ENCODE results near the gene NHERF1. TPM values are rescaled to one million over a fixed set of nuclear protein-coding genes. Genes with fewer than 3 reads are reported as not detected.

NHERF1 gene
- total and polyA plus RNA-seq, 9 of the 15 experiments (the other 6 are each of a cell fraction or from before 2014, with no cell fraction given) = 11.4 to 79.9 (median 36.9) TPM

DNA sequence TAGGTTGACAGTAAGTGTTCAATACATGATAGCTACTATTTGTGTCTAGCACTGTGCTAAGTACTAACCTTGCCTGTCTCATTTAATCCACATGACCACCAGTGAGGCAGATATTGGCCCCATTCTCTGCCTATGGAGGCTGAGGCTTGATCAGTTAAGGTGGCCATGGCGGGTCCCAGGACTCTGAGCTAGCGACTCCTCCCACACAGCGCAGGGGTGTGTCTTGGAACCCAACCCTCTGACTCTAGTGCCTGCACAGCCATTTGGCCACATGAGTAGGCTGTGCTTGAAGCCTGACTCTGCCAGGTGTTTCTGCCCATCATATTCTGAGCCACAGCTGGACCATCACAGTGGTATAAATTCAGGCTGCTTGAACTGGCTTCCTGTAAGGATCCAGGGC is 6.4 kb downstream of the NHERF1 start:
- H3K27me3 ChIP-seq (ENCODE audit: control insufficient read depth in 2 of 2, insufficient read depth in 2 of 2, low read length in 2 of 2) = no peaks in the 10 kb centered on the region
- no peak overlapping the region for H3K4me3 ChIP-seq
- in situ Hi-C loops (cut with MboI) (no loop called here), intact Hi-C loops (cut with micrococcal nuclease) (no loop called here)
- no TSS peak for BruUV-seq (replicated peaks)
- FAIRE-seq (peak; percentile 98), DNase-seq (ENCODE audit: extremely low read depth in 1 of 4, low spot score in 3 of 4) (peak; percentile 65 to 86 (median 74)), ATAC-seq (peak; percentile 97)
- H3K36me3 ChIP-seq (ENCODE audit: control insufficient read depth, insufficient read depth, low read length) = peaks cover 15% of the 10 kb centered on the region; the same call in 2 of the 3 replicates
- H3K4me2 ChIP-seq (ENCODE audit: insufficient read depth, low read length) = peak overlapping the region; percentile 6; the same call in 1 of the 2 replicates
- no peak overlapping the region for H3K27ac ChIP-seq (ENCODE audit: extremely low read depth, low read depth, low read length)
- ChIA-PET POLR2A (interaction anchor here (0.7 to 1.8 kb wide), 7 partner anchors 8 to 97 kb away, joined by 3 to 9 read pairs (median 3); partner anchors contain the start of gene NAT9), CTCF (ENCODE audit: low intra/inter-chr PET ratio) (no interaction called here)
- peaks cover 36 to 61% of the 10 kb centered on the region in 2 experiments for H3K4me1 ChIP-seq (replicated peaks in 1 of 2; ENCODE audit: control insufficient read depth in 2 of 2, insufficient read depth in 2 of 2, low read length in 2 of 2)
- peak overlapping the region in 1 of 2 experiments; percentile 48; a peak in 1 of 4 replicates for H3K9ac ChIP-seq (ENCODE audit: insufficient read depth in 1 of 2, low read depth in 2 of 2, low read length in 2 of 2)
- WGBS (ENCODE audit: insufficient coverage, low coverage, missing lambda C conversion rate) = 2% methylated on average over 3 of the region's 3 CpGs
- peaks cover 80% of the 10 kb centered on the region for H3K79me2 ChIP-seq (ENCODE audit: control insufficient read depth, insufficient read depth, low read length)
- no peaks in the 10 kb centered on the region for H3K9me3 ChIP-seq (replicated peaks; ENCODE audit: control insufficient read depth, insufficient read depth, low read depth, low read length)
- peaks cover 20% of the 10 kb centered on the region for H3K9me1 ChIP-seq (ENCODE audit: control insufficient read depth, insufficient read depth, low read length)
- H4K20me1 ChIP-seq (replicated peaks; ENCODE audit: control insufficient read depth, insufficient read depth, low read length) = peaks cover 22% of the 10 kb centered on the region; the same call in 1 of the 2 replicates
- H2AFZ ChIP-seq (ENCODE audit: low read depth, low read length) = no peak overlapping the region
- TF ChIP-seq ZNF707 (CRISPR knock-in tag; conservative IDR thresholded peaks at IDR 0.05) = no peak
- TF ChIP-seq PRMT5 (CRISPR knock-in tag; IDR thresholded peaks at IDR 0.05) = no peak
- no peak for TF ChIP-seq JUND (IDR thresholded peaks at IDR 0.05; ENCODE audit: borderline replicate concordance, low read depth, low read length)
- TF ChIP-seq JUND (tag; IDR thresholded peaks at IDR 0.05; ENCODE audit: borderline replicate concordance, low read depth, low read length) = peak; percentile 14; the same call in 1 of the 3 replicates
- TF ChIP-seq, protein P1, sequence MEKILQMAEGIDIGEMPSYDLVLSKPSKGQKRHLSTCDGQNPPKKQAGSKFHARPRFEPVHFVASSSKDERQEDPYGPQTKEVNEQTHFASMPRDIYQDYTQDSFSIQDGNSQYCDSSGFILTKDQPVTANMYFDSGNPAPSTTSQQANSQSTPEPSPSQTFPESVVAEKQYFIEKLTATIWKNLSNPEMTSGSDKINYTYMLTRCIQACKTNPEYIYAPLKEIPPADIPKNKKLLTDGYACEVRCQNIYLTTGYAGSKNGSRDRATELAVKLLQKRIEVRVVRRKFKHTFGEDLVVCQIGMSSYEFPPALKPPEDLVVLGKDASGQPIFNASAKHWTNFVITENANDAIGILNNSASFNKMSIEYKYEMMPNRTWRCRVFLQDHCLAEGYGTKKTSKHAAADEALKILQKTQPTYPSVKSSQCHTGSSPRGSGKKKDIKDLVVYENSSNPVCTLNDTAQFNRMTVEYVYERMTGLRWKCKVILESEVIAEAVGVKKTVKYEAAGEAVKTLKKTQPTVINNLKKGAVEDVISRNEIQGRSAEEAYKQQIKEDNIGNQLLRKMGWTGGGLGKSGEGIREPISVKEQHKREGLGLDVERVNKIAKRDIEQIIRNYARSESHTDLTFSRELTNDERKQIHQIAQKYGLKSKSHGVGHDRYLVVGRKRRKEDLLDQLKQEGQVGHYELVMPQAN (IDR thresholded peaks at IDR 0.05; ENCODE audit: borderline replicate concordance) = no peak
- TF ChIP-seq, protein P2, sequence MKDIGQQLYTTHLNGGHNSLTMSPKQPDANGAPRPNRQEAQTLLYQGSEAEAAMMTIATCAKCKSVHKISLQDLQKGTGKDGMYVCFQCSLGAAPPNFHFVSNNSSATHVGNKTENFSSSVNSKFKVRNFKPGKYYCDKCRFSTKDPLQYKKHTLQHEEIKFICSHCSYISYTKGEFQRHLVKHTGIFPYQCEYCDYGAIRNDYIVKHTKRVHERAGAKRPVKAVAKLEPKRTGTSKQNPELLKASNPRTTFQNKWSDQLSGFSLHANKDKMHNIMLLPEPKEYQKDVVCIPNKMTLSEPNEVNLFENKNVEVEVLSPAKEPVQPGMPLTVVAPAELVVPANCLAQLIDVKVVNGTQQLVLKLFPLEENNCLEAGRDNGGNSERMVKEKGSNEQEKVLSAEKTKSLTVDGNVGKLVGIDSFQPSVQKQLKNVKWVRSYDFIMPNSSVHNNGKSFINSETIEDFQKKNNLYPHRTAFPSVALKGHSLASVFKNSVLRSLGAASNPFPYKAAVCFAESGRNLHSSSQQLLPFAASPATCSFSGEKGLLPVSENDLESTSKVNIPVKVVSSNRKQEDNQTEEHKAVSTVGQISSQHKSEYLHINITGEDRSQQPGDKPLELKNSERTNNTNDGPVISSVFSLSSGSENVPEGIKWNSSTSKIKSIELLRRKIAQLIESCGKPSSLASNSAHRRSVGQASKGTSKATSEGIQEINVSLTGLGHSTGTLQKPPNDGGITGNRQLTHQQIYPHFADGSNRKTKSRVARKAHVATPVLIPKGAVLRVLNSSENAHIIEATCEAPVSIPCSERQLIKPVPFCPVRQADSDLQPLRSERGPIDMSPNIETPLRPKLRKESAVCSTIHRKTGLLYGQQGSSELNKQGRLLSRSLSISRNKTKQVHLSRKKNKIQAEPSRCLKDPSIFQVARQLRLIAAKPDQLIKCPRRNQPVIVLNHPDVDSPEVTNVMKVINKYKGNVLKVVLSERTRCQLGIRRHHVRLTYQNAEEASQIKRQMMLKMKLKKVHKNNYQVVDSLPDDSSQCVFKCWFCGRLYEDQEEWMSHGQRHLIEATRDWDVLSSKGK (CRISPR knock-in tag; IDR thresholded peaks at IDR 0.05) = no peak
- TF ChIP-seq FOXJ2 (tag; IDR thresholded peaks at IDR 0.05) = no peak
- no peak for TF ChIP-seq XRCC5 (IDR thresholded peaks at IDR 0.05; ENCODE audit: low read depth, low read length)
- TF ChIP-seq STAG1 (CRISPR knock-in tag; IDR thresholded peaks at IDR 0.05; ENCODE audit: borderline replicate concordance) = no peak
- TF ChIP-seq, protein P3, sequence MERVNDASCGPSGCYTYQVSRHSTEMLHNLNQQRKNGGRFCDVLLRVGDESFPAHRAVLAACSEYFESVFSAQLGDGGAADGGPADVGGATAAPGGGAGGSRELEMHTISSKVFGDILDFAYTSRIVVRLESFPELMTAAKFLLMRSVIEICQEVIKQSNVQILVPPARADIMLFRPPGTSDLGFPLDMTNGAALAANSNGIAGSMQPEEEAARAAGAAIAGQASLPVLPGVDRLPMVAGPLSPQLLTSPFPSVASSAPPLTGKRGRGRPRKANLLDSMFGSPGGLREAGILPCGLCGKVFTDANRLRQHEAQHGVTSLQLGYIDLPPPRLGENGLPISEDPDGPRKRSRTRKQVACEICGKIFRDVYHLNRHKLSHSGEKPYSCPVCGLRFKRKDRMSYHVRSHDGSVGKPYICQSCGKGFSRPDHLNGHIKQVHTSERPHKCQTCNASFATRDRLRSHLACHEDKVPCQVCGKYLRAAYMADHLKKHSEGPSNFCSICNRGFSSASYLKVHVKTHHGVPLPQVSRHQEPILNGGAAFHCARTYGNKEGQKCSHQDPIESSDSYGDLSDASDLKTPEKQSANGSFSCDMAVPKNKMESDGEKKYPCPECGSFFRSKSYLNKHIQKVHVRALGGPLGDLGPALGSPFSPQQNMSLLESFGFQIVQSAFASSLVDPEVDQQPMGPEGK (CRISPR knock-in tag; IDR thresholded peaks at IDR 0.05; ENCODE audit: borderline replicate concordance) = no peak
- TF ChIP-seq RBM25 (IDR thresholded peaks at IDR 0.05; ENCODE audit: low read depth, low read length, severe bottlenecking) = no peak
- no peak for TF ChIP-seq ZNF717 (CRISPR knock-in tag; IDR thresholded peaks at IDR 0.05)
- no peak for TF ChIP-seq TAF9B (IDR thresholded peaks at IDR 0.05; ENCODE audit: partially characterized antibody)
